MV-4-11 (cell line): ENCODE results near the gene TMA7B.

Experiments
- DNase-seq: peaks from one replicate; lab custom pipeline; 2025; lab: John Stamatoyannopoulos, UW

The TMA7B gene

GRCh38 chr22:39952347-39952746, 7.8 kb upstream of the TMA7B start:
- DNase-seq, result no peak

GRCh38 chr22:39953101-39953500, 7.1 kb upstream of the TMA7B start:
- no peak for DNase-seq

DNA sequence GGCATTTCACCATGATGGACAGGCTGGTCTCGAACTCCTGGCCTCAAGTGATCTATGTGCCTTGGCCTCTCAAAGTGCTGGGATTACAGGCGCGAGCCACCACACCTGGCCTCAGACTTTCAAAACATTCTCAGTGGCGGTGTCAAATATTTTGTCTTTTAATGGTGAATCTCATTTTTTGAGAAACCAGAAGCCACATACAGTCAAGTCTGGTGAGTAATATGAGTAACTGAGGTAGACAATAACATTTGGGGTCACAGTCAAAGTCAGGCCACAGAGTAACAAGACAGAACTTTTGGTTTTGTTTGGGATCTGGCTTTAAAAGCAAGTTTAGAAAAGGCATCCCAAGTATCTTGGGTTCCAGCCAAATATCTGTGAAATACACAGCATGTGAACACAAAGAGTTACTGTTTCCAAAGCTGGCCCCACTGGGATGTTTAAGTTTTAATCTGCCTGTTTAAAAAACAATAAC, 5.6 kb upstream of the TMA7B start:
- no peak for DNase-seq

DNA sequence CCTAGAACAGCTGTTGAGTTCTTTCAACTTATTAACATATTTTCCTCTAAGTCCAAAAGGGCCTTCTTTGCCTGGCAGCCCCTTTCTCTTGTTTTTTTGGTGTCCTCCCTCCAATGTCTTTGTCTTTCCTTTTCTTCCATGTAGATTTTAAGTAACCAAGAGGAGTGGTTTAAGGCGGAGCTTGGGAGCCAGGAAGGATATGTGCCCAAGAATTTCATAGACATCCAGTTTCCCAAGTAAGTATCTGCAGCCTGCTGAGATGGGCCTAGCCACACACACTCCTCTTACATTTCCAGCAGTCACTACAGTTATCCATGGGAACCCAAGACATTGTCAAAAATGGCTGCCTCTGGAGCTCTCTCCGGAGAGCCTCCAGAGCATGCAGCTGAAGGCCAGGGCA, 4.5 kb upstream of the TMA7B start:
- no peak for DNase-seq

- DNase-seq, result peak; percentile 93
Observed at GRCh38 chr22:39956932-39957664, 3.1 kb upstream of the TMA7B start.

- DNase-seq, result no peak
Observed at GRCh38 chr22:39958009-39958711, 2.0 kb upstream of the TMA7B start.

- no peak for DNase-seq
Observed at GRCh38 chr22:39958949-39959639, 1.1 kb upstream of the TMA7B start.

DNA sequence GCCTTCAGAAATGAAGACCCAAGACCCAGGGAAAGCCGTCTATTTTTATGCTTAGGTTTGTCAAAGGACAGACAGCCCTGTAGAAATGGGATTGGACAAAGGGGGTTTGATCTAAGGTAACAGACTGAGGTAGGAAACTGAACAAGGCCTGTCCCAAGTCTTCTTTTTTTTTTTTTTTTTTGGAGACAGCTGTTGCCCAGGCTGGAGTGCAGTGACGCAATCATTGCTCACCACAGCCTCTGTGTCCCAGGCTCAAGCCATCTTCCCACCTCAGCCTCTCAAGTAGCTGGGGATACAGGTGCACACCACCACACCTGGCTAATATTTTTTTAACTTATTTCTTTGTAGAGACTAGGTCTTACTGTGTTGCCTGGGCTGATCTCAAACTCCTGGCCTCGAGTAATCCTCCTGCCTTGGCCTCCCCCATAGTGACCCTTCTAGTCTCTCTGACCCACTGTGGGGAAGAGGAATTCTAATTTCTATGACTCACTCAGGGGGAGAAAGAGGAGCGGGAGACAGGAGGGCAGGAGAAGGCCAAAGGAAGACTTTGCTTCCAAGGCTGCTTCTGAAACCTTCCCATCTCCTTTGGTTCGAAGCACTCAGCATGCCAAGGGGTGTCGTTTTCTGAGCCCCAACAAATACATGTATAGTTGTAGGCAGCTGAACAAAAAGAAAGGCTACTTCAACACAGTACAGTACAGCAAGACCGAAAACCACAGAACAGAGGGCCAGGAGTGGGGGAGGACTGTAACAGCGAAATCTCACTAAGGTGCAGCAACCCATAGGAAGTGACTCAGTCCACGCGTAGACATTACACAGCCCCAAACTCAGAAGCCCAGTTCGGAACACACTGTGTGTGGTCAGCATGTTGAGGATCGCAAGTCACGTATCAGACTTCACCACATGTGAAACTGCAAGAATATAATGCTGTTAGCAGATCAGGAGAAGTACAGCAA, 872 bp downstream of the TMA7B start:
- peak; percentile 93 for DNase-seq

DNA sequence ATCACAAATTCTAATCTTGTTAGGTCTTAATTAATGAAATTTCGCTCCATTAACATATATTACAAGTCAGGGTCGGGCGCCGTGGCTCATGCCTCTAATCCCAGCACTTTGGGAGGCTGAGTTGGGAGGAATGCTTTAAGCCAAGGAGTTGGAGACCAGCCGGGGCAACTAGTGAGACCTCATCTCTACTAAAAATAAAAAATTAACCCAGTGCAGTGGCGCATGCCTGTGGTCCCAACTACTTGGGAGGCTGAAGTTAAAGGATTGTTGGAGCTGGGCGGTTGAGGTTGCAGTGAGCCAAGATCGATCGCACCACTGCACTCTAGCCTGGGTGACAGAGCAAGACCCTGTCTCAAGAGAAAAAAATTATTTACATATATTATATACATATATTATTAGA, 1.9 kb downstream of the TMA7B start:
- DNase-seq, result no peak

- DNase-seq, result no peak
Observed at GRCh38 chr22:39965748-39966147, 5.6 kb downstream of the TMA7B start.

DNA sequence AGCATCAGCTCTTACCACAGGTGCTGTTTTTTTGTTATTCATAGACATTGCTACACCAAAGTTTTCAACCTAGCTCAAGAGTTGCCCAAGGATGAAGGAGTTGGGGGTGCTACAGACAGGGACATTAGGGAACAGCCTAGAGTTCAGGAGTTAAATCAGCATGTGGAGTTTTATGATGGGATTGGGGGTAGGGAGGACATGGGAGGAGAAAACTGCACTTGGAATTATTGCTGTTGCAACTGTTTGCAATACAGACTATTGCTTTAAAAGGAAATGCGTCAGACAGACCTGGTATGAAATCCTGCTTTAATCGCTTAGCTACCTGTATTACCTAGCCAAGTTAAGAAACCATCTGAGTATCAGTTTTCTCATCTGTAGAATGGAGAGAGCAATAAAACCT, 6.3 kb downstream of the TMA7B start:
- no peak for DNase-seq

- DNase-seq, result no peak
Observed at GRCh38 chr22:39967103-39967829, 7.1 kb downstream of the TMA7B start.

DNA sequence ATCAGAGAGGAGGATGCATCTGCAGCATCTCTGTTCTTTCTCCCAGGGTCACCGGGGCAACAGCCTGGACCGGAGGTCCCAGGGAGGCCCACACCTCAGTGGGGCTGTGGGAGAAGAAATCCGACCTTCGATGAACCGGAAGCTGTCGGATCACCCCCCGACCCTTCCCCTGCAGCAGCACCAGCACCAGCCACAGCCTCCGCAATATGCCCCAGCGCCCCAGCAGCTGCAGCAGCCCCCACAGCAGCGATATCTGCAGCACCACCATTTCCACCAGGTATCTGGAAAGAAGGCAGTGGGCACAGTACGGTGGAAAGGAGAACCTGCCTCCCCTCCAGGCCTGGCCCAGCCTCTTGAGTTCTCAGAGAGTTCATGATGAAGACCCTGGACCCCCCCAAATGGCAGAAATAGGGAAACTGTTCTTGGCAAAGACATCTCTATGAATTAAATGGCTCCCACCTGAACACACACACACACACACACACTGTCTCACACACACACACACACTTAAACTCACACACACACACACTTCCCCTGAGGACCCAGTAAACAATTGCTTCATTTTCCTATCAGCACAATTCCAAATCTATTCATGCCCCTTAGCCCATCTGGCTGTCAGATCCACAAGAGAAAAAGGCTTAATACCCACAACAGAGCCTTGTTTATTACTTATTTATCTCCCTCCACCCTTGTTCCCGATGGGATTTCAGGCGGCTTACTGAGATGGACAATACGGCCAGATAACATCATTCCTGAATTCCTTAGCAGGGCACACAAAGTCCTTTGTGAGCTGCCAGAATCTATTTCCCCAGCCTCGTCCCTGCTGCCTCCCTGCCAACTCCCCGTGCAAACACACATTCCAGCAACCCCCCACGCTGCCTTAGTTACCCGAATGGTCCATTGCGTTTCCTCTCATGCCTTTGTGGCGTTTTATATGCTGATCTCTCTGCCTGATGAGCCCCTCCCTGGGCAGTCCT, 8.1 kb downstream of the TMA7B start:
- no peak for DNase-seq

- DNase-seq, result no peak
Observed at GRCh38 chr22:39970742-39971141, 10.5 kb downstream of the TMA7B start.

DNA sequence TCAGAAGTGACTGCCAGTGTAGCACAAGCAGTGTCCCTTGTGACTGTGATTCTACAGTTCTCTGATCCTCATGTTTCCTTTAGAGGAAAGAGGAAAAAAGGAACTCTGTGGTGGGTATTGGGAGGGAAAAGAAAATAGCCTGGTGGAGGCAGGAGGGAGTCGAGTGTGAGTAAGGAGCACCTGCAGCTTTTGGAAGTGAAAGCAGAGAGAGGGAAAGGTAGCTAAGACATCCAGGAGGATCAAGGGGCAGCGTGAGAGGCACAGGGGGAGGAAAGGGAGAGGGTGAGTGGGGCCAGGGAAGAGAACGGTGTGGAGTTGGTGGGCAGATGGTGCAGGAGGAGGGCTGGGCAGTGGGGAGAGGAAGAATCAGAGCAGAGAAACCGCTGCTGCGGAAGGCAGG, 12.4 kb downstream of the TMA7B start:
- DNase-seq, result no peak

DNA sequence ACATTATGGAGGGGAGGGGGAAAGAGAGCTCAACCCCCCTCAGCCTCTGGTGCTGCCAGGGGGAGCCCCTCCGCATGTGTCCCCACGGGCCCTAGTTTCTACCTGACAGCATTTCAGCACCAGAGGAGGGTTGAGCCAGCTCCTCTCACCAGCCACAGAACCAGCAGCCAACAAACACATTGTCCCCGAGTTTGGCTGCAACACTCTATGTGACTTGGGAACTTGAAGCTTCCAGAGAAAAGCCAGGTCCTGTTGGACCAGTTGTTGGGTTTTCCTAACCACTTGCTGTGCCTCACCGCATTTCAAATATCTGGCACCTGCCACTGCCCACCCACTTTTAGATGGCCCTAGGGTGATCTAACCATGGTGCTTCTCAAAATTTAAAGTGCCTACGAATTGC, 13.5 kb downstream of the TMA7B start:
- no peak for DNase-seq

DNA sequence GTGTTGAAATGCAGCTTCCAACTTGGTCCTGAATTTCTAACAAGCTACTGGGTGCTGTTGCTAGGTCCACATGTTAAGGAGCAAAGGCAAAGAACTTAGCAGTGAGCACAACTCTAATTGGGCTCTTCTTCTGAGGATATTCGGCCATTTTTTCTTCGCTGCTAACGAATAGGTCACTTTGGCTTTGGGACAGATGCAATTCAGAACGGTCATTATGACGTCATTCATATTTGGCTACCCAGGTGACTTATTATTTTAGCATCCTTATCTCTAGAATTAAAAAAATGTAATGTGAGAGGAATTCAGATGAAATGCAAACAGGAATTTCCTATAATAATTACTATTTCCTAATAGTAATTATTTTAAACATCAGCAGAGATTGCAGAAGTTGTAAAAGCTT, 13.9 kb downstream of the TMA7B start:
- DNase-seq, result no peak

GRCh38 chr22:39979048-39979447, 18.9 kb downstream of the TMA7B start:
- DNase-seq, result peak; percentile 28

- DNase-seq, result no peak
Observed at GRCh38 chr22:39979458-39979857, 19.3 kb downstream of the TMA7B start.

GRCh38 chr22:39980596-39980995, 20.4 kb downstream of the TMA7B start:
- no peak for DNase-seq
